IPS-18c (cell line): ENCODE results near the gene ASPHD1.
"Not testable (repeated sequence)": the region's sequence is repeated elsewhere in the genome, so short reads cannot be mapped to it uniquely, and the experiment has no call there.

Experiments used
- H3K4me3 ChIP-seq: 2 replicates; pipeline ENCODE4 v1.7.0; 2013; ENCODE audit warnings: low read depth, mild to moderate bottlenecking, low read length, moderate library complexity; ENCODE audit not compliant: insufficient read depth
- H3K9me3 ChIP-seq: one replicate; pipeline ENCODE4 v1.6.1; 2013; ENCODE audit warnings: mild to moderate bottlenecking, low read length, moderate library complexity; ENCODE audit not compliant: control insufficient read depth, insufficient read depth

ASPHD1 gene

GRCh38 chr16:29873319-29873718, 27.0 kb upstream of the ASPHD1 start:
- H3K9me3 ChIP-seq, result no peaks in the 10 kb centered on the region
- no peak overlapping the region for H3K4me3 ChIP-seq

- no peaks in the 10 kb centered on the region for H3K9me3 ChIP-seq
- no peak overlapping the region for H3K4me3 ChIP-seq
Measured at GRCh38 chr16:29875206-29875605, 25.1 kb upstream of the ASPHD1 start.

DNA sequence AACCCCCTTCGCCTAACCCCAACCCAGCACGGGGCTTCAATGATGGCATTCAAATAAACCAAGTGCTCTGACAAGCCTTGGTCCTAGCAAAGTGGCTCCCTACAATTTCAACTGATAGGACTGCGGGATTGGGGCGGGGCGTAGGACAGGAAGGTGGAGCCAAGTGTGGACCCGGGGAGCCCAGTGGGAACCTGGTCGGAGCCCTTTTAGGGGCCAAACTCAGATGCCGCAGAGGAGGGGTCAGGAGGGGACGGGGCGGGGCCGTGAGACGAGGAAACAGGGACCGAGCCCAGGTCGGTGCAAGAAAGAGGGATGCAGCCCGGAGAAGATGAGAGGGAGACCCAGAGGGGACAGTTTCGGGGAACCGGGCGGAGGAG, 24.1 kb upstream of the ASPHD1 start:
- peak overlapping the region; percentile 57; the same call in 1 of the 2 replicates for H3K4me3 ChIP-seq

GRCh38 chr16:29876594-29877249, 23.6 kb upstream of the ASPHD1 start:
- Histone ChIP-seq H3K9me3 (no peaks in the 10 kb centered on the region), H3K4me3 (peak overlapping the region; percentile 57)

More for the DNA sequence above, 24.1 kb upstream of the ASPHD1 start:
- no peaks in the 10 kb centered on the region for H3K9me3 ChIP-seq

DNA sequence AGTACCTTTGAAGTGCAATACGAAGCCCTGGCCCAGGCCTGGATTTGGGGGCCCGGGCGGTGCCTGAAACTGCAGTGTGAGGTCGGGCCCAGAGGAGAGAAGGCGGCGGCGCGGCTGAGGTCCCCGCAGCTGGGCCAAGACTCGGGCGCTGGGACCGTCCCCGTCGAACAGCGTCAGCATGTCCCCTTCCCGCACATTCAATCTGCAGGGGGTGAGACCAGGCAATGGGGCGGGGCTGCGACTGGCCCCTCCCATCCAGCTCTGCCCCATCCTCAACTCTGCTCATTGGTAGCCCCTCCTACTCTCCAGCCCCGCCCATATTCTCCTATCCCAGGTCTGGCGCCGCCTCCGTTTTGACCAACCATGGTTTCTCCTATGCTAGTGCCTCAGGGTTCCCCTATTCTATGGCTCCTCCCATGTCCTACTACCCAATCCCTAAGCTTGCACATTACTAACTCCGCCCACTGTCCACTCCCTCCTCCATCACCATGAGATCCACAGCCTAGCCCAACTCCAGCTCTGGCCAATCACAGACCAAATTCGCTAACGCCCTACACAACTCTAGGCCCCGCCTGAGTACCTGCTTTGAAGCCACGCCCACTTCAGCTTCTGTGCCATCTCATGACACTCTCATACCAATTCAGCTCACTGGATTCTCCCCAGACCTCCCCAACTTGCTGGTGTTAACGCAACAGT, 22.9 kb upstream of the ASPHD1 start:
- peak overlapping the region; percentile 57 for H3K4me3 ChIP-seq
- H3K9me3 ChIP-seq, result no peaks in the 10 kb centered on the region

GRCh38 chr16:29878172-29878571, 22.1 kb upstream of the ASPHD1 start:
- no peak overlapping the region; the same call in 1 of the 2 replicates for H3K4me3 ChIP-seq
- H3K9me3 ChIP-seq, result no peaks in the 10 kb centered on the region

DNA sequence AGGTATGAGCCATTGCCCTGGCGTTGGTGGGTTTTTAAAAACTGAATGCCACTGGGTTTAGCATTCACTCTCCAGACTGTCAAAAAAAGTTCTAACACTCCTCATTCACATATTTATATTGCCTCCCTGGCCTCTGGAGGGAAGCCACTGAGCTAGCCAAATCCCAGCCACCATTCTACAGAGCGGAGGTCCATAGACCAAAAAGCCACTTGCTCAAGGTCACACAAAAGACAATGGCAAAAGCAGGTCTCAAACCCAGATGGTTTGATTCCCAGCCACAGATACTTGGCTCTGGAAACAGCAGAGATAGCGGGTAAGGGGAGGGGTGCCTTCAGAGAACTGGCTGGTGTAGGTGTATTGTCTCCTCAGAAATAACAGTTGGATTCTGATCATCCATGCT, 19.2 kb upstream of the ASPHD1 start:
- H3K4me3 ChIP-seq, result no peak overlapping the region
- H3K9me3 ChIP-seq, result no peaks in the 10 kb centered on the region

DNA sequence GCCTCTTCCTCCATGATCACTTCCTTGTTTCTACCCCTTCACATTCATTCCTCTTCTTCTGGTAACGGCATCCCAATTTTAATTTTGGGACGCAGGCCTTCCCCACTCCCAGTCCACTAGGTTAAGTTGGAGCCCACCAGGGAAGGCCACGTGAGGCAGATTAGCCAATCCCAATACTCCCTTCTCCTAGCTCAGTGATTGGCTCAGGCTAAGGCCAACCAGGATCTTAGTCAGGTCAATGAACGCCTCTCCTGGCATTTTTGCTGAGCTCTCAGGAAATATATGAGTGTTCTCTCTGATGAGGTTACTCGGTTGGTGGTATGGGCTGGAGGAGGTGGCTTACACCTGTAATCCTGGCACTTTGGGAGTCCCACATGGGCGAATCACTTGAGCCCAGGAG, 16.3 kb upstream of the ASPHD1 start:
- no peak overlapping the region for H3K4me3 ChIP-seq
- H3K9me3 ChIP-seq, result no peaks in the 10 kb centered on the region

DNA sequence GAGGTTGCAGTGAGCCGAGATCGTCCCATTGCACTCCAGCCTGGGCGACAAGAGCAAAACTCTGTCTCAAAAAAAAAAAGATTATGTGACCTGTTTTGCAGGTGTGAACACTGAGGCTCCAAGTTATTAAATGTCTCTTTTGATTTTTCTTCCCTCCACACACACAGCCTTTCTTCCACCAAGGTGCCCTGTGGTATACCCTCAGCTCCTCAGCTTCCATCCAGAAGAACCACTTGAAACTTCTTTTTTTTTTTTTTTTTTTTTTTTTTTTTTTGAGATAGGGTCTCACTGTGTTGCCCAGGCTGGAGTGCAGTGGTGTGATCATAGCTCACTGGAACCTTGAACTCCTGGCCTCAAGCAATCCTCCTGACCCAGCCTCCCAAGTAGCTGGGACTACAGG, 10.9 kb upstream of the ASPHD1 start:
- not testable (repeated sequence) for H3K4me3 ChIP-seq, H3K9me3 ChIP-seq

DNA sequence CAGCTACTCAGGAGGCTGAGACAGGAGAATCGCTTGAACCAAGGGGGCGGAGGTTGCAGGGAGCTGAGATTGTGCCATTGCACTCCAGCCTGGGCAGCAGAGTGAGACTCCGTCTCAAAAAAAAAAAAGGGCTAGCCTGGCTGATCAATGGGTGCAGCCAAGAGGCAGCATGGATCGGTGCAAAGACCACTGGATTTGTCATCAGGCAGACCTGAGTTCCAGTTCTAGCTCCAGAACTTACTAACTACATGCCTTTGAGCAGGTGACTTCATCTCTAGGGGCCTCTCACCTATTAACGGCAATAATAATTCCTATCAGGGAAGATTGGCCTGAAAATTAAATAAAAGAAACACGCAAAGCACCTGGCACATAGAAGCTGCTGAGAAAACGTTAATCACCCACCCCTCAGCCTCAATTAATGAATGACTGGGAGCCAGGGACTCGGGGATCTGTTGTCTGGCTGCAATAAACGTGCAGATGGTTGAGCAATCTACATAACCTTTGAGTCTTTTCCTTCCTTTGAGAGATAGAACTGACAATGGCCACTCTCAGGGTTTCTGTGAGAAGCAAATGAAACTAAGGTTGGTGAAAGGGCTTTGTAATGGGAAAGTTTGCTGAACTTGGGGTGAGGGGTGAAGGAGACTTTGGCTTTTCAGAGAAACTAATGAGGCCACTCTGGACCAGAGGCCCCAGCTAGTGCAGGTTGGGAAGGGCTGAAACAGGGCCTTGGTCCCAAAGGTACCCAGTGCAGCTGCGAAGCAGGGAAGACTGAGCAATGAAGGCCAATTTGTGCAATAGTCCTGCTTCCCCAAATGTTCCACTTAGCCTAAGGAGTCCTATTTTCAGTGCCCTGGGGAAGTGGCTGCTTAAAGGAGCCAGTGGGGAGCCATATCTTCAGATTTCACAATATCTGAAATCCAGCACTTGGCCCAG, 8.5 kb upstream of the ASPHD1 start:
- no peak overlapping the region for H3K4me3 ChIP-seq
- peaks cover 2% of the 10 kb centered on the region for H3K9me3 ChIP-seq

GRCh38 chr16:29892458-29892813, 7.9 kb upstream of the ASPHD1 start:
- H3K9me3 ChIP-seq, result peaks cover 2% of the 10 kb centered on the region
- no peak overlapping the region for H3K4me3 ChIP-seq

GRCh38 chr16:29893553-29893952, 6.7 kb upstream of the ASPHD1 start:
- Histone ChIP-seq H3K9me3 (peaks cover 2% of the 10 kb centered on the region), H3K4me3 (no peak overlapping the region)

DNA sequence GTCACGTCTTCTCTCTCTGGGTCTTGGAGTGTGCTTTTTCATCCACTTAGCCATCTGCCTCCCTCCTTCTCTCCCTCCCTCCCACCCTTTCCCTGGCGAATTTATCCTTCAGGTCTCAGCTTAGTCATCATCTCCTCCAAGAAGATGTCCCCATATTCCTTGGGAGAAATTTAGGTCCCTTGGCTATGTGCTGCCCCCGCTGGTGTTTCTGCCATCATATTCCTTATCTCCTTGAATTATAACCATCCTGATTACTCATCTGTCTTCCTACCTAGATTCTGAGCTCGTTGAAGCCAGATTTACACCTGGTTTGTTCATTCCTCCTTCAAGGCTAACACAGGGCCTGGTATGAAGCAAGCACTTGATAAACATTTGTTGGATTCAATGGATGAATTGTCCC, 5.9 kb upstream of the ASPHD1 start:
- Histone ChIP-seq H3K9me3 (peaks cover 2% of the 10 kb centered on the region), H3K4me3 (no peak overlapping the region)

GRCh38 chr16:29896841-29897240, 3.4 kb upstream of the ASPHD1 start:
- H3K4me3 ChIP-seq, result no peak overlapping the region
- peaks cover 2% of the 10 kb centered on the region for H3K9me3 ChIP-seq

- Histone ChIP-seq H3K4me3 (peak overlapping the region; percentile 9; the same call in 1 of the 2 replicates), H3K9me3 (peaks cover 2% of the 10 kb centered on the region)
Measured at GRCh38 chr16:29897333-29897732, 3.0 kb upstream of the ASPHD1 start.

- peaks cover 2% of the 10 kb centered on the region for H3K9me3 ChIP-seq
- H3K4me3 ChIP-seq, result peak overlapping the region; percentile 89
Measured at GRCh38 chr16:29898135-29898803, 2.0 kb upstream of the ASPHD1 start.

- Histone ChIP-seq H3K4me3 (peak overlapping the region; percentile 89), H3K9me3 (no peaks in the 10 kb centered on the region)
Measured at GRCh38 chr16:29898804-29899515, 1.3 kb upstream of the ASPHD1 start.
